GM18519 (cell line): ENCODE results near the gene MPZL3.

ENCODE experiments used
- ATAC-seq: cut with Tn5 transposase; IDR thresholded peaks from one replicate; pipeline ENCODE4 v1.9.1; 2021; ENCODE audit warnings: mild to moderate bottlenecking, moderate library complexity; ENCODE audit not compliant: unreplicated experiment, low FRiP score

MPZL3 gene, protein sequence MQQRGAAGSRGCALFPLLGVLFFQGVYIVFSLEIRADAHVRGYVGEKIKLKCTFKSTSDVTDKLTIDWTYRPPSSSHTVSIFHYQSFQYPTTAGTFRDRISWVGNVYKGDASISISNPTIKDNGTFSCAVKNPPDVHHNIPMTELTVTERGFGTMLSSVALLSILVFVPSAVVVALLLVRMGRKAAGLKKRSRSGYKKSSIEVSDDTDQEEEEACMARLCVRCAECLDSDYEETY

DNA sequence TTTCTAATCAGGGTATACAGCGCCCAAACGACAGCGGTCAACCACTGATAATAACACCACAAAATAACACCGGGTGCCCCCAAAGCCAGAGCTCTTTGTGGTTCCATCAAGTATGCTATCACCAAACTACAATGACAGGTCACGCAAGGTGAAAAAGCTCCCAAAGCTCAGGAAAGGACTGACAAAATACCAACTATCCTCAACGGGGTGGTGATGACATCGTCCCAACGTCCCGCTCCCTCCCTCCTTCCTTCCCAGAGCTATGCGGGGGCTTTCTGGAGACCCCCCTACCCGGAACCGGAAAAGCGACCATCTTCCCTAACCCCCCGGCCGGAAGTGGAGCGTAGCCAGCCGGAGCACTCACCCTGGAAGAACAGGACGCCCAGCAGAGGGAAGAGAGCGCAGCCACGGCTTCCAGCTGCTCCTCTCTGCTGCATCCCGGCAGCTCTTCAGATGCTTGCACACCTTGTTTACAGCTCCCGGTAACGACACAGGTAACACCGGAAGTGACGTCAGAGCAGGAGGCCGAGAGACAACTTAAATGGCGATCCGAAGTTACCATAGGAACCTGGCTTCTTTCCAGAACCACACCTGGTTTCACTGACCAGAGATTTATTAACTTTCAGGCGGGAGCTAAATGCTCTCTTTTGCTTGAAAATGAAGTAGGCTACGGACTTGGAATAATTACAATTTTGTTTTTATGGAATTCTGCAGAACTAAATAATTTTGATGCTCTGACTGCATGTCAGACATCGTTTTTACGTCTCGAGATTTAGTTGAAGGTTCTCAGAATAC, at the start of gene MPZL3:
Gene MPZL3, minus strand, starts transcription at position 508 of the 795 bp plus-strand sequence. Its CDS starts 71 bp downstream, at position 437.
- peak; percentile 45 for ATAC-seq

DNA sequence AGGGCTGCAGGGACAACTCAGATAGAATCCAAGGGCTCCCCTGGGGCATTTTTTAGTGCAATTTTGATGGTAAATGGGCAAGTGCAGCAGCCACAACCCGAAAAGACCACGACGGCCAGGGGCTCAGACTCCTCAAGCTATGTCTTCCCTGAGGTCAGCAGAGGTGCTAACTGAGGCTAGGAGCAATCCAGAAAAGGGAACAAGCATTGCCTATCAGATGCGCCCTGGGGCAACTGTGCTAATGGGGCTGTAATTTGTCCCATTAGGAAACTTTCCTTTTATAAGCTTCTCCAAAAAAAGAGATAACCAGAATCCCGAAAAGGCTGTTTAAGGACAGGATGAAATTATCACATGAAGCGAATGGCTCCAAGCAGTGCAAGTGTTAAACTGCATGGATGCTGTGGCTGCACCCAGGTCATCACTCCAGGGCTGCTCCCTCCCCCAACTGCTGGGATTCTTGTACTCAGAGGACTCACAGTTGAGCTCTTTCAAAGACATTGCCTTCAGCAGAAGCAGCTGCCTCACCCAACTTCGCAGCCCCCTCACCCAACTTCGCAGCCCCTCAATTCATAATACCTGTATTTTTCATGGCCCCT, 49.5 kb upstream of the MPZL3 start:
- no peak for ATAC-seq

DNA sequence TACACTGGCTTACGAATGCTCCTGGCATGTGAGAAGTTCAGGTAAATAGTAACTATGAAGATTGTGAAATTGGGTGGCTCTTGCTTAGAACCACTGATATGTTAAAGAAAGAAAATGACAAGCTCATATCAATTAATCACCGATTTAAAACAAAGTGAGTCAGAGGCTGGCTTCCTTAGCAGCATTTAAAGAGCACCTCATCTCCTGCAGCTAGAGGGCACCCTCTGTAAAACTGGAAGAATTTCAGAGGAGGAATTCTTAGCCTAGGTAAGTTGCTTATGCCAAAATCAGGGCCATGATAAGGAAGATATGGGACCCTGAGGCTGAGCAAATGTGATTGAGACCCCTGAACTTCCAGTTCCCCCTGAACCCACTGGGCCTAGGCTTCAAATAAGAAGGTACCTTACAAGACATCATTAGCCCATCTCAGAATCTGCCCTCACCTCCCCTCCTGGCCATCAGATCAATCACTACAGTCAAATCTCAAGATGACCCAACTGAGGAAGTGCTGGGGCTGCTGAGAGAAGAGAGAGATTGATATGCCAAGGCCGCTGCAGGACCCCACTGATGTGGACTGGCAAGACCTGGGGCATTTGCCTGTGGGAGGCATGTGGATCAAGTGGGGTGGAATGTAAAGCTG, 43.8 kb upstream of the MPZL3 start:
- ATAC-seq = no peak

DNA sequence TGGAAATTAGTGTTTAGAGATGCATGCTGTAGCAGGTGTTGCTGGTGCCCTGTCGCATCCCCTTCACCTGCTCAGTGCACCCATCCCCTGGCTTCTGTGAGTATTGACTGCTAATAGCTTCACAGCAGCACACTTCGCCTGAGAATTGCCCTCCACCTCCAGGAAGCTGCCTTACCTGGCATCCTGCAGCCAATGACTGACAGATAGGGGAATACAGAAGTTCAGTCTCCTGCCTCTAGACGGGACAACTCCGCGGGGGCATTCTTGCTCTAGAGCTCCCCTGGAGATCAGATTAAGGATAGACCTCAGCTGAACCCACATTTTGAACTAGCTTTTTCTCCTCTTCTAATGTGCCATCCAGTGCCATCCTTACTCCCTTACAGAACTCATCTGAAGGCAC, 43.0 kb upstream of the MPZL3 start:
- ATAC-seq = no peak

DNA sequence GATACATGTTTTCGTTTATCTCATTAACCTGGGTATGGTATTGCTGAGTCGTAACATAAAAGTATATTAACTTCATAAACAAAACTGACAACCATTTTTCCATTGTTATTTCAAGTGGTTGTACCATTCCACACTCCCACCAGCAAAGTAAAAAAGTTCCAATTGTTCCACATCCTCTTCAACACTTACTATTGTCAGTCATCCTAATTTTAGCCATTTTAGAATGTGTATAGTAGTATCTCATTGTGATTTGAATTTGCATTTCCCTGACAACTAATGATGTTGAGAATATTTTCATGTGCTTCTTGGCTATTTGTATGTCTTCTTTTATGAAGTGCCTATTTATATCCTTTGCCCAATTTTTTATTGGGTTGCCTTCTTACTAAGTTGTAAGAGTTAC, 41.9 kb upstream of the MPZL3 start:
- no peak for ATAC-seq

DNA sequence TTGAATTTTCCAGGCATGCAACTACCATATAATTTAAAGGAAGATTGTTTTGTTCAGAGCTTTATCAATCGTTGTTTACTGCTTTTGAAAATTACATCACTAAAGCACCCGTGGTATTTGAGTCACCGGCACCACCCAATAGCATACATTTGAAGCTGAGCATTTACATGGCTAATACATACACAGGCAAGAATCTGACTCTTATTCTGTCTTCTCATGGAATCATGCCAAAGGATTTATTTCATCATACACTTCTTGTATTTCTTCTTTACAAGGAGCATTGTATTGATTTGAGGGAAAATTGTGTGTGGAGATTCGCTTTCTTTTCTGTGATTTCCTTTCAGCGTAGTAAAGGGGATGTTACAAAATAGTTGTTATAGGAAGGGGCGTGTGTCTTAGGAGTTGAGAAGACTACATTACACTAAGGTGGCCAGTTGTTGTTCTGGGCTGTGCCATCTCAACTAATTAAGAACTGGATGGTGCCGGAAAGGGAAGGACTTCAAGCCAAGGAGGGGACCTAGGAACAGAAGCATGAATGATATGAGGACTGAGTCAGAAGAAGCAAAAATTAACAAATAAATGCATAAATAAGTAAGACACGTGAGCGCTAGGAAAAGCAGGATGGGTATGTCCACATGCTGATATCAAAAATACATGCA, 39.4 kb upstream of the MPZL3 start:
- ATAC-seq = no peak

DNA sequence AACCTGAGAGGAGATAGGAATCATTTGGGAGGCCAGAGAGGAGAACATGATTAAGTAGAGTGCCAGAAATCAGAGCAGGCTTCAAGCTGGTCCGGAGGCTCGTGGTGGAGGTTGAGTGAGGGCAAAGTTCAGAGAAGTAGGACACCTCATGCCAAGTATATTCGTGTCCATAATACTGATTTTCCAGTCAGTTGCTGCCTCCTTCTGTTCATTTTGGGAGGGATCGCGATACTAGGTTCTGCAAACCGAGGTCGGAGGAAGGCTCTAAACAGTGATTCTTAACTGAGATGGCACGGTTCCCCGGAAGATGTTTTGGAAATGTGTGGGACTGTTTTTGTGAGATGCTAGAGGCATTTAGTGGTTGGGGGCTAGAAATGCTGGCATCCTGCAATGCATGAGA, 38.8 kb upstream of the MPZL3 start:
- ATAC-seq = no peak

DNA sequence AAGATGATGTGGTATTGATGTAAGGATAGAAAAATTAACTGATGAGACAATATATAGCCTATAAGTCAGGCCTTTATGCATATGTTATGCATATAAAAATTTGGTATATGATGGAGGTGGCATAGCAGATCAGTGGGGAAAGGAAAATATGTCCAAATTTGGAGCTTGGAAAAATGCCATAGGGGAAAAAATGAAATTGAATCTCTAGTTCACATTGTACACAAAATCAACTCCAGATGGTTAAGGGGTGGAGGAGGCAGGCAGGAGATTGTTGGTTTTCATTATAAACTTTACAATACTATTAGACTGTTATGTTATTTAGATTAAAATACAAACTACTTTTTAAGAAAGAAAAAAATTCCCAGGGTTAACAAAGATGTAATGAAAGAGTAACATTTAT, 37.2 kb upstream of the MPZL3 start:
- ATAC-seq = no peak

DNA sequence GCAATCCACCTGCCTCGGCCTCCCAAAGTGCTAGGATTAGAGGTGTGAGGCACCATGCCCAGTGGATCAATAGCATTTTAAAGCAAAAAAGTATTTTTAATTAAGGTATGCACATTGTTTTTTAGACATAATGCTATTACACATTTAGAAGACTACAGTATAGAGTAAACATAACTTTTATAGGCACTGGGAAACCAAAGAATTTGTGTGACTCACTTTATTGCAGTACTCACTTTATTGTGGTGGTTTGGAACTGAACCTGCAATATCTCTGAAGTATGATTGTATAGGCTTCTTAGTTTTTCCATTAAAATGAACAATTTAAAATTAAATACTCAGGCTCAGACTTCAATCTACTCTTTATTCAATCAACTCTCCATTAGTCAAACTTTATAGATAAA, 34.8 kb upstream of the MPZL3 start:
- ATAC-seq = no peak

DNA sequence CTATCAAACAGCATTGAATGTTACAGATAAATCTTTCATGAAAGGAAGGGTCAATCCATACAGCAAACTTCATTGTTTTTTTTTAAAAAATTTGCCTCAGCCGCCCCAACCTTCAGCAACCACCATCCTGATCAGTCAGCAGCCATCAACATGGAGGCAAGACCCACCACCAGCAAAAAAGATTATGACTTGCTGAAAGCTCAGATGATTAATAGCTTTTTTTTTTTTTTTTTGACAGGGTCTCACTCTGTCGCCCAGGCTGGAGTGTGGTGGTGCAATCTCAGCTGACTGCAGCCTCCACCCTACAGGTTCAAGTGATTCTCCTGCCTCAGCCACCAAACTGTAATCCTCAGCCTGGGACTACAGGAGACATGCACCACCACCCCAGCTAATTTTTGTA, 34.4 kb upstream of the MPZL3 start:
- no peak for ATAC-seq

DNA sequence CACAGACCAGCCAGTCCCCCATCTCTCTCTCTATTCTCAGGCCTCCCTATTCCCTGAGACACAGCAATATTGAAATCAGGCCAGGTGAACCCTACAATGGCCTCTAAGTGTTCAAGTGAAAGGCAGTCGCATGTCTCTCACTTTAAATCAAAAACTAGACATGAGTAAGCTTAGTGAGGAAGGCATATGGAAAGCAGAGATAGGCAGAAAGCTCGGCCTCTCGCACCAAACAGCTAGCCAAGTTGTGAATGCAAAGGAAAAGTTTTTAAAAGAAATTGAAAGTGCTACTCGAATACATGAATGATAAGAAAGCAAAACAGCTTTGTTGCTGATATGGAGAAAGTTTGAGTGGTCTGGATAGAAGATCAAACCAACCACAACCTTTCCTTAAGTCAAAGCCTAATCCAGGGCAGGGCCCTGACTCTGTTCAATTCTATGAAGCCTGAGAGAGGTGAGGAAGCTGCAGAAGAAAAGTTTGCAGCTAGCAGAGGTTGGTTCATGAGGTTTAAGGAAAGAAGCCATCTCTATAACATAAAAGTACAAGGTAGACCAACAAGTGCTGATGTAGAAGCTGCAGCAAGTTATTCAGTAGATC, 31.7 kb upstream of the MPZL3 start:
- no peak for ATAC-seq

DNA sequence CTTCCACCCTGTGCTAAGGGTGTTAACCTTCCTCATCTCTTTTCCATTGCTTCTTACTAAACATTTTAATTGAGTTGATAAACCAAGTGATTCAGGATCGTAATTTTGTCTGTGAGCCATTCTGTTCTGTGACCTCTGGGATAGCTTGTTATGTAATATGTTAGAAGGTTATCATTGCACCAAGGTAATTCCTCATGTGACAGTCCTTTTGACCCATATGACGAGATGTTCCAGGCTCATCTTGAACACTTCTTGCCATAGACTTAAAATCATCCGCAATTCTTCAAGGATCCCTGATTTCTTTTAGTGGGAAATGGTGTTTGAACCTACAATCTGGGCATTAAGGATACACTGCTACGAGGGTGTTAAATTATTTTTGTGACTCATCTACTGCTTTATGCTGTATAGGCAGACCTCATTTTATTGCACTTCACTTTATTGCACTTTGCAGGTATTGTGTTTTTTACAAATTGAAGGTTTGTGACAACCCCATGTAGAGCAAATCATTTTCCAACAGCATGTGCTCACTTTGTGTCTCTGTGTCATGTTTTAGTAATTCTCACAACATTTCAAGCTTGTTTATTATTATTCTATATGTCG, 31.0 kb upstream of the MPZL3 start:
- ATAC-seq = no peak

DNA sequence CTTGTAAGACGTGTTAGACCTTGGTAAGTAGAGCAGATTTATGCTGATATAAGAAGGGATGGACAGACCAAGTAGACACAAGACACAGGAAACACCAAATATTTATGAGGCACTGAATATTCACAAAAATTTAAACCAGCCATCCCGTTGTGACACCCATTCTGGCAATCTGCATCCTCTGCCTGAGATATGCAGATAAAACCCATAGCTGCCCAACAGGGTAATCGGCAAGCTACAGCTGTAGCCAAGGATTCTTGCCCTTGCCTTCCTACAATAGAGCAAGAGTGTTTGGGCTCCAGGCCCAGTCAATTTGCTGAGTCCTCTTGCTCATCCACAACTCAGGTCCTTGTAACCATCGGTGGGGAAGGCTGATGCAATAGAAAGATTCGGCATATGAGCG, 30.4 kb upstream of the MPZL3 start:
- no peak for ATAC-seq

DNA sequence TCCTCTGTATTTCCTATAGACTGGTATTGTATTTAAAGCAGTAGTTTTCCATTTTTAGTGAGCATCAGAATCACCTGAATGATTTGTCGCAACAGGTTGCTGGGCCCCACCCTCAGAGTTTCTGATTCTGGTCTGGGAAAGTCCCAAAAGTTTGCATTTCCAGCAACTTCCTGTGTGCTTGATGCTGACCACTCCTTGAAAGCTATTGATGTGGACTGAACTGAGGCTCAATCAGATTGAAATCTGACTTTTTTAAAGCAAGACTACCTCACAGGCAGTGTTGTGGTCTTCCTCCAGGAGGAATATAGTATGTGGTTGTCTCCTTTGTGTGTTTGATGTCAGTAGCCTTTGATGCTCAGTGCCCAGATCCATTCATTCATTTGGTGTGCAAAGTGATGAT, 29.1 kb upstream of the MPZL3 start:
- no peak for ATAC-seq

DNA sequence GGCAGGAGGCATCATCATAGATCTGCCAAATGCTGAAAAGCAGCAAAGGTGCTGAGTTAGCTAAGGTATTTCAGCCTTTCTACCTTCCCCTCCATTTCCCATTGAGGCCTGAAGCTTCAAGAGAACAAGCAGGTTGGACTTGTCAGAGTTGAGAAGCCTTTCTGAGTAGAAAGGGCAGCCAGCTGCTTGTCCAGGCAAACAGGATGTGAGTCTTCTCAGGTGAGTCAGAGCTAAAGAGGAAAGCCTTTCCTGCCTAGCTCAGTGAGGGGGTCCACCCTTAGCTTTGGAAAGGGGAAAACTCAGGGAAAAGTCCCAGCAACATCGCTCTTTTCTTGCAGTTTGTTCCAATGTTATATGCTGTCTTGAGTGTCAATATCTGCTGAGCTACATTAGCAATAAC, 25.1 kb upstream of the MPZL3 start:
- no peak for ATAC-seq

DNA sequence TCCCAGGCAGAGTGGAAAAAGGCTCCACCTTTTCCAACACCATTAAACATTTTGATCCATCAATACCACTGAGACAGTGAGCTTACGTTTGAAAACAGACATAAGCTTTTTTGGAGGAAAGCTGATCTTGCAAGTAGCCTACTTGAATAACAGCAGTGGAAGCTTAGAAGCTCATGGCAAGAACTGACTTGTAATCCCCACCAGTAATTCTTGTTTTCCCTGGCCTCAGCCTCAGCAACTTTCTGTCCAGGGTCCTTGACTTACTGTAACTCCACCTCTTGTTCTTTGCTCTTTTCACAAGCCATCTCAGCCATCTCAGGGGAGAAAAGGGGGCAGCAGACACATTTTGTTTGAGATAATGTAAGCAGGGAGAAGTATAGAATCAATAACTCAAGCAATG, 24.3 kb upstream of the MPZL3 start:
- ATAC-seq = no peak

DNA sequence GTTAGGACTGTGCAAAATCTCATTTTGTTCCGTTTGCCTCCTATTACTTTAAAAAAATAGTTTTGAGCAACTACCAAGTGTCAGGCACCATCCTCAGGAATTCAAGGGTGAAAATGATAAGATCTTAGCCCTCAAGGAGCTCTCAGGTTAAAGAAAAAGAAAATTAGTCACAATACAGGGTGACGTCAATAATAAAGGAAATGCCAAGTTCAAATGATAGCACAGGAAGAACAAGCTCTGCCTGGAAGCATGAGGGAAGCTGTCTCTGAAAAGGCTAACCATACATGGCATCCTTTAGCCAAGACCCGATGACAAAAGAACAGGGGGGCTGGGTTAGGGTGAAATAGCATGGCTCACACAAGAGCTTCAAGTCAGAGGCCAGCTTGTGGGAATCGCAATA, 23.0 kb upstream of the MPZL3 start:
- no peak for ATAC-seq

DNA sequence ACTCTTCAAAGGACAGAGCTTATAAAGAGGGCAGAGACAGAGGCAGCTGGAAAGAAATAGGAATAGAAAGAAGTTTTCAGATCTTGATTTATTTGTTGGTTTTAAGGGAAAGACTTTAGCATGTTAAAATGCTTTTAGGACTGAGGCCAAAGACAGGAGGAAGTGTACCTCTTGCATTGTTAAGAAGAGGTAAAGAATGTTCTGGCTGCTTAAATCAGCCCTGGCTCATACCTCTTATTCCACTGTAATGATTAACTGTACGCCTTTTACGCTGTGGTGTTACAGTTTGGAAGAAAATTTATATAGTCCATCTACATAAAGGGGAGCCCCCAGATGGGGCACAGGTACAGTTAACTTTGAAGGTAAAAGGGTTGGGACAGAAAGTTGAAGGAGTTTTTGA, 22.0 kb upstream of the MPZL3 start:
- ATAC-seq = no peak

DNA sequence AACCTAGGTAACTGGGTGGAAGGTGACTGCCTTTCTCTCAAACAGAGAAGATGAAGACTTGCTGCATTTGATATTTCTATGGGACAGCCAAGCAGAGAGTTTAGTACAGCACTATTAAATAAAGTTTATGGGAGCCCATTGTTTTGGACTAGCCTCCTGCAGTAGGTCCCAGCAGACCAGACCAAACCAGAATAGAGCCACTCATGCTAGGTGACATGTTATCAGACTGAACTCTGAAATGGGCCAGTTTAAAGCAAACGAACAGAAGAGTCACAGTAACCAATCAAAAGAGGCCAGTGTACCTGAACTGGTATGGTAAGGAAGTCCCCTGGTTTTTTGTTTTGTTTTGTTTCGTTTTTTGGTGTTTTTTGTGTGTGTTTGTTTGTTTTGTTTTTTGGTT, 19.8 kb upstream of the MPZL3 start:
- no peak for ATAC-seq

DNA sequence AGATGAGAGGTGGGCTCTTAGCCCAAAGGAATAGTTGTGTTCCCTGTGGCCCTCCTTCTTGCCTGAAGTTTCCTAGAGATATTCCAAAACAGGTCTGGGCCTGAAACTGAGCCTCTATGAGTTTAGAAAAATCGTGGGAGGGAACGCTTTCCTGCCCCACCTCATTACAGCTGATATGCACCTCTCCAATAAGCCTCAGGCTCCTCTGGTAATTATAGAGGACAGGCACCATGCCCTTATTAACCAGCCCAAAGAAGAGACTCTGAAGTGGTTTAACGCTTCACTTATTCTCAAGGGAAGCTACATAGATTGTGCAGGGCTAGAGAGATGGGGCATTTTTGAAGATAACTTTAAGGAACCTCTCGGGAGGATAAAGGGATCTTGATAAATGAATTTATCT, 15.3 kb upstream of the MPZL3 start:
- ATAC-seq = no peak
